Neuronal stem cell (in vitro differentiated cells): Measurements from ENCODE around the gene RESF1.

ENCODE experiments used
- DNase-seq: peaks from one replicate; pipeline ENCODE4 v3.0.0-alpha.2; 2013; ENCODE audit warnings: low spot score
- H2AFZ ChIP-seq: one replicate; pipeline ENCODE4 v1.6.1; 2013; ENCODE audit warnings: mild to moderate bottlenecking, low read length, inconsistent platforms
- H2AK5ac ChIP-seq: 2 replicates; pipeline ENCODE4 v1.6.1; 2013; ENCODE audit warnings: low read depth, mild to moderate bottlenecking, inconsistent platforms, low read length, moderate library complexity, mixed read lengths
- H2BK120ac ChIP-seq: 2 replicates; pipeline ENCODE4 v1.6.1; 2013; ENCODE audit warnings: low read depth, mild to moderate bottlenecking, inconsistent platforms, low read length, moderate library complexity, mixed read lengths
- H2BK12ac ChIP-seq: one replicate; pipeline ENCODE4 v1.6.1; 2013; ENCODE audit warnings: low read length, inconsistent platforms
- H2BK15ac ChIP-seq: 2 replicates; pipeline ENCODE4 v1.6.1; 2013; ENCODE audit warnings: mild to moderate bottlenecking, low read length, inconsistent platforms, mixed read lengths
- H2BK5ac ChIP-seq: one replicate; pipeline ENCODE4 v1.6.1; 2013; ENCODE audit warnings: inconsistent platforms, mild to moderate bottlenecking, low read length, moderate library complexity
- H3K14ac ChIP-seq: one replicate; pipeline ENCODE4 v1.6.1; 2013; ENCODE audit warnings: low read length, inconsistent platforms
- H3K18ac ChIP-seq: 2 replicates; pipeline ENCODE4 v1.6.1; 2013; ENCODE audit warnings: low read length, inconsistent platforms
- H3K23ac ChIP-seq: 2 replicates; pipeline ENCODE4 v1.6.1; 2013; ENCODE audit warnings: low read depth, mild to moderate bottlenecking, mixed read lengths, low read length, inconsistent platforms; ENCODE audit not compliant: poor library complexity
- H3K27ac ChIP-seq: replicated peaks from 3 replicates; pipeline ENCODE4 v1.5.1; 2013; ENCODE audit warnings: low read length, inconsistent platforms
- H3K27me3 ChIP-seq, 3 experiments: 2 replicates each; pipeline ENCODE4 v1.6.1; 2013; ENCODE audit warnings: low read length in 3 of 3, mild to moderate bottlenecking in 2 of 3, inconsistent platforms in 1 of 3, low read depth in 1 of 3, mixed read lengths in 1 of 3, moderate library complexity in 1 of 3; ENCODE audit not compliant: control insufficient read depth in 3 of 3, insufficient read depth in 3 of 3
- H3K36me3 ChIP-seq, 2 donors: replicated peaks in 1 of 2; 2 replicates each; pipeline ENCODE4 v1.6.1; 2013; ENCODE audit warnings: low read length in 2 of 2; ENCODE audit not compliant: control insufficient read depth in 2 of 2, insufficient read depth in 2 of 2
- H3K4ac ChIP-seq: 2 replicates; pipeline ENCODE4 v1.6.1; 2013; ENCODE audit warnings: inconsistent platforms, mild to moderate bottlenecking, low read length, moderate library complexity
- H3K4me1 ChIP-seq, 2 donors: 1 replicate in 1 of 2; 2 replicates in 1 of 2; pipeline ENCODE4 v1.6.1; 2013; ENCODE audit warnings: low read length in 2 of 2, low read depth in 1 of 2; ENCODE audit not compliant: control insufficient read depth in 2 of 2, insufficient read depth in 1 of 2
- H3K4me2 ChIP-seq: one replicate; pipeline ENCODE4 v1.6.1; 2013; ENCODE audit warnings: mild to moderate bottlenecking, low read length, inconsistent platforms; ENCODE audit not compliant: insufficient read depth, poor library complexity, severe bottlenecking
- H3K4me3 ChIP-seq, 2 donors: 2 replicates each; pipeline ENCODE4 v1.5.1; 2013; ENCODE audit warnings: low read length in 2 of 2, mild to moderate bottlenecking in 2 of 2, inconsistent platforms in 1 of 2, moderate library complexity in 1 of 2
- H3K79me1 ChIP-seq: one replicate; pipeline ENCODE4 v1.6.1; 2013; ENCODE audit warnings: low read depth, mild to moderate bottlenecking, inconsistent platforms, low read length, moderate library complexity
- H3K9ac ChIP-seq: one replicate; pipeline ENCODE4 v1.6.1; 2013; ENCODE audit warnings: mild to moderate bottlenecking, low read depth, low read length, inconsistent platforms; ENCODE audit not compliant: poor library complexity
- H3K9me3 ChIP-seq, 2 donors: replicated peaks in 1 of 2; 2 replicates each; pipeline versions ENCODE3 to v1.6.1; 2013; ENCODE audit warnings: low read length in 2 of 2, mild to moderate bottlenecking in 2 of 2, inconsistent platforms in 1 of 2, low read depth in 1 of 2, mixed read lengths in 1 of 2, moderate library complexity in 1 of 2; ENCODE audit not compliant: control insufficient read depth in 2 of 2, insufficient read depth in 1 of 2
- H4K8ac ChIP-seq: one replicate; pipeline ENCODE4 v1.6.1; 2013; ENCODE audit warnings: low read depth, mild to moderate bottlenecking, inconsistent platforms, low read length, moderate library complexity
- H4K91ac ChIP-seq: one replicate; pipeline ENCODE4 v1.6.1; 2013; ENCODE audit warnings: low read length, low read depth, mild to moderate bottlenecking, inconsistent platforms; ENCODE audit not compliant: poor library complexity
- WGBS, 2 donors: extraction: QIAGEN DNeasy Blood & Tissue Kit; methylation state at CpG; one replicate each; pipeline ENCODE4 v1.1.7; 2013; ENCODE audit warnings: missing lambda C conversion rate in 2 of 2, mixed read lengths in 1 of 2; ENCODE audit not compliant: insufficient read length in 2 of 2, insufficient replicate concordance in 1 of 2; ENCODE audit errors: extremely low coverage in 2 of 2; 5-methylcytosine and 5-hydroxymethylcytosine counted together

Gene RESF1

GRCh38 chr12:31959701-31960391 lies 631 bp downstream of the RESF1 start:
- Histone ChIP-seq H2AK5ac (no peak overlapping the region), H4K8ac (no peak overlapping the region), H2BK12ac (no peak overlapping the region), H3K36me3 (peaks cover 5 to 42% of the 10 kb centered on the region in 2 donors), H2BK120ac (peak overlapping the region; percentile 68), H3K4me3 (peak overlapping the region; percentile 56 to 100), H3K18ac (peak overlapping the region; percentile 95), H3K4ac (peak overlapping the region; percentile 30), H3K4me2 (peak overlapping the region; percentile 41), H3K23ac (no peak overlapping the region), H2BK15ac (no peak overlapping the region), H3K14ac (no peak overlapping the region), H4K91ac (no peak overlapping the region), H3K27me3 (no peaks in the 10 kb centered on the region), H3K9me3 (peaks cover 0 to 12% of the 10 kb centered on the region in 2 donors), H2AFZ (peak overlapping the region; percentile 95), H3K27ac (peak overlapping the region; percentile 80), H3K9ac (peak overlapping the region; percentile 95), H3K79me1 (no peaks in the 10 kb centered on the region), H3K4me1 (peaks cover 3 to 7% of the 10 kb centered on the region in 2 donors), H2BK5ac (no peak overlapping the region)
- whole genome bisulfite sequencing, 2 donors: no CpG with 5 or more reads among the region's 47 CpGs
- peak; percentile 38 for DNase-seq

- peak overlapping the region in 1 of 2 donors; percentile 56 for H3K4me3 ChIP-seq
- no peak for DNase-seq
These were observed 1.9 kb downstream of the RESF1 start for GRCh38 chr12:31961137-31961536.

DNA sequence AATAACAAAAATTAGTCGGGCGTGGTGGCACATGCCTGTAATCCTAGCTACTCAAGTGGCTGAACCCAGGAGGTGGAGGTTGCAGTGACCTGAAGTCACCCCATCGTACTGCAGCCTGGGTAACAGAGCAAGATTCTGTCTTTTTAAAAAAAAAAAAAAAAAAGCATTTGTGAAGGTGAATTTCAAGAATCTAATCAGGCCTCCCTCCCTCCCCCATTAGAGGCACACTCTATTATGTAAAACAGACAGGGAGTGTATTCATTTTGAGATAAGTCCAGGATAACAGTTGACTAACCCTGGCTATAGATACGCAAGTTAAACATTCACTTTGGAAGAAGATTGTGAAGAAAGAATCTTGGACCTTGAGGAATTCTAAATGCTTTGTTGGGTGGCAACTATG lies 2.9 kb downstream of the RESF1 start:
- H3K9me3 ChIP-seq: peaks cover 0 to 17% of the 10 kb centered on the region in 2 donors
- peaks cover 7 to 11% of the 10 kb centered on the region in 2 donors for H3K4me1 ChIP-seq
- H3K27me3 ChIP-seq: no peaks in the 10 kb centered on the region
- no peak overlapping the region for H3K18ac ChIP-seq
- H4K91ac ChIP-seq: no peak overlapping the region
- peaks cover 9 to 54% of the 10 kb centered on the region in 2 donors for H3K36me3 ChIP-seq
- H3K4me3 ChIP-seq: no peak overlapping the region
- no peak overlapping the region for H3K4me2 ChIP-seq
- no CpG with 5 or more reads among the region's 4 CpGs for WGBS, 2 donors
- H2BK15ac ChIP-seq: no peak overlapping the region
- no peak overlapping the region for H4K8ac ChIP-seq
- H2BK120ac ChIP-seq: no peak overlapping the region
- H3K27ac ChIP-seq: no peak overlapping the region
- no peak for DNase-seq
- no peak overlapping the region for H2BK12ac ChIP-seq
- no peak overlapping the region for H3K4ac ChIP-seq
- no peak overlapping the region for H3K14ac ChIP-seq
- no peak overlapping the region for H2AK5ac ChIP-seq
- H3K23ac ChIP-seq: no peak overlapping the region
- no peak overlapping the region for H2BK5ac ChIP-seq
- no peak overlapping the region for H2AFZ ChIP-seq
- no peak overlapping the region for H3K9ac ChIP-seq
- no peaks in the 10 kb centered on the region for H3K79me1 ChIP-seq

More at GRCh38 chr12:31961137-31961536, 1.9 kb downstream of the RESF1 start:
- Histone ChIP-seq H3K36me3 (peaks cover 8 to 52% of the 10 kb centered on the region in 2 donors), H3K4me1 (peaks cover 4 to 7% of the 10 kb centered on the region in 2 donors), H4K8ac (no peak overlapping the region), H3K18ac (no peak overlapping the region), H3K4ac (no peak overlapping the region), H2AFZ (no peak overlapping the region), H3K4me2 (no peak overlapping the region), H3K9ac (no peak overlapping the region), H3K14ac (no peak overlapping the region), H2BK5ac (no peak overlapping the region), H3K23ac (no peak overlapping the region), H3K79me1 (no peaks in the 10 kb centered on the region), H3K9me3 (peaks cover 0 to 17% of the 10 kb centered on the region in 2 donors), H2BK15ac (no peak overlapping the region), H2BK120ac (no peak overlapping the region), H3K27ac (no peak overlapping the region), H2AK5ac (no peak overlapping the region), H4K91ac (no peak overlapping the region), H2BK12ac (no peak overlapping the region), H3K27me3 (no peaks in the 10 kb centered on the region)
- no CpG with 5 or more reads among the region's 2 CpGs for WGBS, 2 donors

- Histone ChIP-seq H3K27ac (no peak overlapping the region), H2BK120ac (no peak overlapping the region), H3K4ac (no peak overlapping the region), H3K4me2 (no peak overlapping the region), H3K18ac (no peak overlapping the region), H2BK15ac (no peak overlapping the region), H2BK12ac (no peak overlapping the region), H3K4me1 (peaks cover 7 to 11% of the 10 kb centered on the region in 2 donors), H2AK5ac (no peak overlapping the region), H3K27me3 (no peaks in the 10 kb centered on the region), H3K23ac (no peak overlapping the region), H3K36me3 (peaks cover 15 to 66% of the 10 kb centered on the region in 2 donors), H3K9ac (no peak overlapping the region), H3K4me3 (no peak overlapping the region), H4K8ac (no peak overlapping the region), H2AFZ (no peak overlapping the region), H3K9me3 (peaks cover 0 to 19% of the 10 kb centered on the region in 2 donors), H2BK5ac (no peak overlapping the region), H4K91ac (no peak overlapping the region), H3K14ac (no peak overlapping the region), H3K79me1 (no peaks in the 10 kb centered on the region)
- no peak for DNase-seq
- no CpG with 5 or more reads among the region's 3 CpGs for WGBS, 2 donors
These were observed 5.1 kb downstream of the RESF1 start for GRCh38 chr12:31964280-31964679.
